GM18519 (cell line): ENCODE data around the gene SHCBP1L.

Experiments used
- ATAC-seq: cut with Tn5 transposase; IDR thresholded peaks from one replicate; pipeline ENCODE4 v1.9.1; 2021; ENCODE audit warnings: mild to moderate bottlenecking, moderate library complexity; ENCODE audit not compliant: unreplicated experiment, low FRiP score

Gene SHCBP1L

GRCh38 chr1:182952677-182953444 is at the start of gene SHCBP1L:
TSS of gene SHCBP1L (minus strand) at chr1:182953166. CDS start at chr1:182953133, 33 bp downstream.
- no peak for ATAC-seq

- no peak for ATAC-seq
Measured at GRCh38 chr1:183002267-183002666, 49.3 kb upstream of the SHCBP1L start.

- no peak for ATAC-seq
Measured at GRCh38 chr1:183000167-183000962, 47.4 kb upstream of the SHCBP1L start.

- no peak for ATAC-seq
Measured at GRCh38 chr1:182998482-182998881, 45.5 kb upstream of the SHCBP1L start.

- ATAC-seq: no peak
Measured at GRCh38 chr1:182996816-182997215, 43.9 kb upstream of the SHCBP1L start.

- ATAC-seq: no peak
Measured at GRCh38 chr1:182995894-182996293, 42.9 kb upstream of the SHCBP1L start.

- no peak for ATAC-seq
Measured at GRCh38 chr1:182993746-182994145, 40.8 kb upstream of the SHCBP1L start.

- no peak for ATAC-seq
Measured at GRCh38 chr1:182990413-182991144, 37.6 kb upstream of the SHCBP1L start.

- no peak for ATAC-seq
Measured at GRCh38 chr1:182985876-182986275, 32.9 kb upstream of the SHCBP1L start.

- ATAC-seq: no peak
Measured at GRCh38 chr1:182984621-182985020, 31.7 kb upstream of the SHCBP1L start.

GRCh38 chr1:182984138-182984537 is 31.2 kb upstream of the SHCBP1L start:
- no peak for ATAC-seq

GRCh38 chr1:182978151-182978853 is 25.3 kb upstream of the SHCBP1L start:
- ATAC-seq: no peak

- ATAC-seq: no peak
Measured at GRCh38 chr1:182977480-182977879, 24.5 kb upstream of the SHCBP1L start.

GRCh38 chr1:182974506-182975191 is 21.7 kb upstream of the SHCBP1L start:
- ATAC-seq: no peak

GRCh38 chr1:182972829-182973228 is 19.9 kb upstream of the SHCBP1L start:
- no peak for ATAC-seq

GRCh38 chr1:182972231-182972630 is 19.3 kb upstream of the SHCBP1L start:
- no peak for ATAC-seq

GRCh38 chr1:182971219-182971618 is 18.3 kb upstream of the SHCBP1L start:
- no peak for ATAC-seq

GRCh38 chr1:182968836-182969734 is 16.1 kb upstream of the SHCBP1L start:
- no peak for ATAC-seq
